K562 (cell line): ENCODE measurements around the gene SHFL. TPM values are rescaled to one million over a fixed set of nuclear protein-coding genes. Genes with fewer than 3 reads are reported as not detected.

Experiments
- CBFA2T3 ChIP-seq: fragments of 450-650 bp; IDR thresholded peaks from 2 replicates; pipeline ENCODE4 v1.6.1; 2017
- ETS1 ChIP-seq: conservative IDR thresholded peaks from 2 replicates; pipeline ENCODE4 v1.6.1; 2011; ENCODE audit warnings: low read depth, mild to moderate bottlenecking, low read length; ENCODE audit not compliant: control insufficient read depth
- NR3C1 ChIP-seq: sonication (generic); formaldehyde crosslinking; IDR thresholded peaks from 2 replicates; pipeline ENCODE4 v1.8.1; 2022; ENCODE audit warnings: missing genetic modification reagents
- POLR2A ChIP-seq: fragments of 450-650 bp; conservative IDR thresholded peaks from 2 replicates; pipeline ENCODE4 v1.6.1; 2016
- REST ChIP-seq, 2 experiments: fragments of 450-650 bp; formaldehyde crosslinking in 1 of 2; IDR thresholded peaks; 2 replicates each; pipeline versions ENCODE4 v1.4.0 to v1.6.1; 2014 to 2020; ENCODE audit warnings: mild to moderate bottlenecking in 2 of 2, borderline replicate concordance in 1 of 2, low read depth in 1 of 2
- SIX5 ChIP-seq, 2 experiments: IDR thresholded peaks; 2 replicates each; pipeline ENCODE4 v1.6.1; 2011; ENCODE audit warnings: low read length in 2 of 2, borderline replicate concordance in 1 of 2, low read depth in 1 of 2, mild to moderate bottlenecking in 1 of 2, moderate library complexity in 1 of 2; ENCODE audit not compliant: insufficient read depth in 1 of 2
- TEAD2 ChIP-seq: fragments of 450-650 bp; IDR thresholded peaks from 2 replicates; pipeline ENCODE4 v1.6.1; 2016; ENCODE audit warnings: missing genetic modification characterization, control low read depth, missing compliant biosample characterization
- ZNF12 ChIP-seq: sonication (generic); formaldehyde crosslinking; IDR thresholded peaks from 2 replicates; pipeline ENCODE4 v1.4.0; 2020; ENCODE audit warnings: mild to moderate bottlenecking, missing genetic modification reagents
- ZNF766 ChIP-seq: fragments of 200-800 bp; sonication (Bioruptor generic); conservative IDR thresholded peaks from 2 replicates; pipeline ENCODE4 v1.6.1; 2016; ENCODE audit warnings: missing genetic modification characterization, missing compliant biosample characterization
- polyA plus RNA-seq, 8 experiments: library from polyadenylated mRNA; depleted of rRNA in 4 of 8; stranded (reverse) in 5 of 8; unstranded in 3 of 8; fragments of >200 nt; fragmentation: Nextera tagmentation in 2 of 8; fragmentation: Illumina TruSeq in 1 of 8; extraction: Ambion mirVana in 2 of 8; extraction: Trizol in 1 of 8; gene quantifications; 2 replicates each; pipeline versions ENCODE4 v1.2.1 to v1.2.3, GENCODE V29; 2011 to 2014; ENCODE audit warnings: inconsistent platforms in 1 of 8, missing spikeins in 1 of 8
- total RNA-seq, 7 experiments: library from RNA; depleted of rRNA in 6 of 7; stranded (reverse); fragments of >200 nt in 6 of 7; fragmentation: Illumina TruSeq in 2 of 7; extraction: Trizol in 2 of 7; gene quantifications; 2 replicates each; pipeline versions ENCODE4 v1.2.1 to v1.2.3, GENCODE V29; 2011 to 2021; ENCODE audit warnings: low replicate concordance in 1 of 7
- TF ChIP-seq, protein P1 (sequence below): sonication (generic); formaldehyde crosslinking; IDR thresholded peaks from 2 replicates; pipeline ENCODE4 v1.8.0; 2022; ENCODE audit warnings: missing genetic modification reagents, mild to moderate bottlenecking, borderline replicate concordance
- TF ChIP-seq, protein P2 (sequence below): sonication (generic); formaldehyde crosslinking; IDR thresholded peaks from 2 replicates; pipeline ENCODE4 v1.8.0; 2023; ENCODE audit warnings: missing genetic modification reagents, mild to moderate bottlenecking, borderline replicate concordance

SHFL gene
- total and polyA plus RNA-seq, 9 of the 15 experiments (the other 6 are each of a cell fraction or from before 2014, with no cell fraction given): 1.5 to 25.7 (median 13.0) TPM

- TF ChIP-seq ETS1 (peak; percentile 79), NR3C1 (CRISPR knock-in tag) (peak; percentile 89), TEAD2 (tag) (no peak), POLR2A (no peak), SIX5 (IDR thresholded peaks at IDR 0.05; ENCODE audit: borderline replicate concordance in 1 of 2, insufficient read depth in 1 of 2, low read depth in 1 of 2, low read length in 2 of 2) (no peak), CBFA2T3 (no peak), ZNF766 (peak; percentile 66; the same call in 1 of the 2 replicates), ZNF12 (CRISPR knock-in tag) (peak; percentile 75; the same call in 1 of the 2 replicates), REST (IDR thresholded peaks at IDR 0.05; ENCODE audit: borderline replicate concordance) (peak; percentile 99), REST (CRISPR knock-in tag; IDR thresholded peaks at IDR 0.05; ENCODE audit: low read depth) (peak; percentile 96)
- TF ChIP-seq, protein P1, sequence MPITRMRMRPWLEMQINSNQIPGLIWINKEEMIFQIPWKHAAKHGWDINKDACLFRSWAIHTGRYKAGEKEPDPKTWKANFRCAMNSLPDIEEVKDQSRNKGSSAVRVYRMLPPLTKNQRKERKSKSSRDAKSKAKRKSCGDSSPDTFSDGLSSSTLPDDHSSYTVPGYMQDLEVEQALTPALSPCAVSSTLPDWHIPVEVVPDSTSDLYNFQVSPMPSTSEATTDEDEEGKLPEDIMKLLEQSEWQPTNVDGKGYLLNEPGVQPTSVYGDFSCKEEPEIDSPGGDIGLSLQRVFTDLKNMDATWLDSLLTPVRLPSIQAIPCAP (CRISPR knock-in tag): 0 out of 2 replicates have a peak, but pooled peaks have one; percentile 49
- TF ChIP-seq, protein P2, sequence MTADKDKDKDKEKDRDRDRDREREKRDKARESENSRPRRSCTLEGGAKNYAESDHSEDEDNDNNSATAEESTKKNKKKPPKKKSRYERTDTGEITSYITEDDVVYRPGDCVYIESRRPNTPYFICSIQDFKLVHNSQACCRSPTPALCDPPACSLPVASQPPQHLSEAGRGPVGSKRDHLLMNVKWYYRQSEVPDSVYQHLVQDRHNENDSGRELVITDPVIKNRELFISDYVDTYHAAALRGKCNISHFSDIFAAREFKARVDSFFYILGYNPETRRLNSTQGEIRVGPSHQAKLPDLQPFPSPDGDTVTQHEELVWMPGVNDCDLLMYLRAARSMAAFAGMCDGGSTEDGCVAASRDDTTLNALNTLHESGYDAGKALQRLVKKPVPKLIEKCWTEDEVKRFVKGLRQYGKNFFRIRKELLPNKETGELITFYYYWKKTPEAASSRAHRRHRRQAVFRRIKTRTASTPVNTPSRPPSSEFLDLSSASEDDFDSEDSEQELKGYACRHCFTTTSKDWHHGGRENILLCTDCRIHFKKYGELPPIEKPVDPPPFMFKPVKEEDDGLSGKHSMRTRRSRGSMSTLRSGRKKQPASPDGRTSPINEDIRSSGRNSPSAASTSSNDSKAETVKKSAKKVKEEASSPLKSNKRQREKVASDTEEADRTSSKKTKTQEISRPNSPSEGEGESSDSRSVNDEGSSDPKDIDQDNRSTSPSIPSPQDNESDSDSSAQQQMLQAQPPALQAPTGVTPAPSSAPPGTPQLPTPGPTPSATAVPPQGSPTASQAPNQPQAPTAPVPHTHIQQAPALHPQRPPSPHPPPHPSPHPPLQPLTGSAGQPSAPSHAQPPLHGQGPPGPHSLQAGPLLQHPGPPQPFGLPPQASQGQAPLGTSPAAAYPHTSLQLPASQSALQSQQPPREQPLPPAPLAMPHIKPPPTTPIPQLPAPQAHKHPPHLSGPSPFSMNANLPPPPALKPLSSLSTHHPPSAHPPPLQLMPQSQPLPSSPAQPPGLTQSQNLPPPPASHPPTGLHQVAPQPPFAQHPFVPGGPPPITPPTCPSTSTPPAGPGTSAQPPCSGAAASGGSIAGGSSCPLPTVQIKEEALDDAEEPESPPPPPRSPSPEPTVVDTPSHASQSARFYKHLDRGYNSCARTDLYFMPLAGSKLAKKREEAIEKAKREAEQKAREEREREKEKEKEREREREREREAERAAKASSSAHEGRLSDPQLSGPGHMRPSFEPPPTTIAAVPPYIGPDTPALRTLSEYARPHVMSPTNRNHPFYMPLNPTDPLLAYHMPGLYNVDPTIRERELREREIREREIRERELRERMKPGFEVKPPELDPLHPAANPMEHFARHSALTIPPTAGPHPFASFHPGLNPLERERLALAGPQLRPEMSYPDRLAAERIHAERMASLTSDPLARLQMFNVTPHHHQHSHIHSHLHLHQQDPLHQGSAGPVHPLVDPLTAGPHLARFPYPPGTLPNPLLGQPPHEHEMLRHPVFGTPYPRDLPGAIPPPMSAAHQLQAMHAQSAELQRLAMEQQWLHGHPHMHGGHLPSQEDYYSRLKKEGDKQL (CRISPR knock-in tag): no peak
Measured at GRCh38 chr19:10061717-10062310, 24.3 kb upstream of the SHFL start (continued).
